NOMO-1 treated with dmso at 0.1 percent for 144 hours (cell line): Measurements from ENCODE around the gene CPB1.
"Not testable (repeated sequence)": the region's sequence is repeated elsewhere in the genome, so short reads cannot be mapped to it uniquely, and the experiment has no call there.

Source experiments
- DNase-seq: peaks from one replicate; lab custom pipeline; 2025; ENCODE audit not compliant: unreplicated experiment; lab: John Stamatoyannopoulos, UW

Gene CPB1

GRCh38 chr3:148827585-148827984 lies at the start of gene CPB1:
CPB1 (plus strand) TSS chr3:148827811; CDS start chr3:148827824, 13 bp downstream.
- DNase-seq = no peak

- no peak for DNase-seq
These were observed 48.7 kb upstream of the CPB1 start for GRCh38 chr3:148778926-148779325.

- not testable (repeated sequence) for DNase-seq
These were observed 42.6 kb upstream of the CPB1 start for GRCh38 chr3:148785026-148785425.

- DNase-seq = not testable (repeated sequence)
These were observed 41.5 kb upstream of the CPB1 start for GRCh38 chr3:148786159-148786558.

- DNase-seq = no peak
These were observed 38.5 kb upstream of the CPB1 start for GRCh38 chr3:148789146-148789545.

GRCh38 chr3:148789906-148790305 lies 37.7 kb upstream of the CPB1 start:
- no peak for DNase-seq

- no peak for DNase-seq
These were observed 37.2 kb upstream of the CPB1 start for GRCh38 chr3:148790370-148790769.

- DNase-seq = no peak
These were observed 36.5 kb upstream of the CPB1 start for GRCh38 chr3:148790851-148791735.

GRCh38 chr3:148791920-148792319 lies 35.7 kb upstream of the CPB1 start:
- DNase-seq = no peak

- no peak for DNase-seq
These were observed 35.1 kb upstream of the CPB1 start for GRCh38 chr3:148792516-148792915.

- DNase-seq = no peak
These were observed 30.8 kb upstream of the CPB1 start for GRCh38 chr3:148796799-148797198.

- no peak for DNase-seq
These were observed 29.8 kb upstream of the CPB1 start for GRCh38 chr3:148797795-148798194.

GRCh38 chr3:148800414-148800813 lies 27.2 kb upstream of the CPB1 start:
- DNase-seq = no peak

- no peak for DNase-seq
These were observed 17.8 kb upstream of the CPB1 start for GRCh38 chr3:148809835-148810234.

- DNase-seq = no peak
These were observed 12.1 kb upstream of the CPB1 start for GRCh38 chr3:148815316-148816110.

- no peak for DNase-seq
These were observed 11.2 kb upstream of the CPB1 start for GRCh38 chr3:148816427-148816826.

GRCh38 chr3:148816981-148817525 lies 10.6 kb upstream of the CPB1 start:
- DNase-seq = no peak

- no peak for DNase-seq
These were observed 7.0 kb upstream of the CPB1 start for GRCh38 chr3:148820361-148821245.

GRCh38 chr3:148823026-148823425 lies 4.6 kb upstream of the CPB1 start:
- no peak for DNase-seq

- no peak for DNase-seq
These were observed 2.1 kb upstream of the CPB1 start for GRCh38 chr3:148825476-148825875.
